T-cell (primary cell): ENCODE data around the gene SNED1. TPM values are rescaled to one million over a fixed set of nuclear protein-coding genes. Genes with fewer than 3 reads are reported as not detected.

Source experiments
- ATAC-seq, 4 experiments: fragments of 200-7000 bp in 3 of 4; fragments of 150-1000 bp in 1 of 4; cut with Tn5 transposase; replicated peaks in 1 of 4; 1 replicate in 3 of 4; 2 replicates in 1 of 4; pipeline ENCODE4 v1.10.0; 2021; ENCODE audit warnings: moderate library complexity in 3 of 4, mild to moderate bottlenecking in 2 of 4, moderate number of reproducible peaks in 1 of 4
- CTCF ChIA-PET, 2 donors: fragments of 300-600 bp; sonication (Branson Sonifier 250); formaldehyde crosslinking; loops; one replicate each; lab custom pipeline; 2022; ENCODE audit warnings: antibody characterized with exemption in 2 of 2; lab: Charles Lee
- POLR2A ChIA-PET, 2 donors: fragments of 300-600 bp; sonication (Branson Sonifier 250); formaldehyde crosslinking; loops; one replicate each; lab custom pipeline; 2022; ENCODE audit warnings: antibody characterized with exemption in 2 of 2; lab: Charles Lee
- DNase-seq, 35 experiments: peaks; one replicate each; pipeline versions ENCODE4 v3.0.0 to v3.0.0-alpha.2; 2013 to 2023
- H3K27ac ChIP-seq: one replicate; pipeline ENCODE4 v1.5.1; 2013; ENCODE audit warnings: low read length
- H3K27me3 ChIP-seq, 2 experiments: replicated peaks in 1 of 2; 1 replicate in 1 of 2; 2 replicates in 1 of 2; pipeline versions ENCODE4 v1.6.1 to v1.7.0; 2013; ENCODE audit warnings: low read length in 1 of 2, mixed read lengths in 1 of 2; ENCODE audit not compliant: control insufficient read depth in 2 of 2, insufficient read depth in 2 of 2; ENCODE audit errors: extremely low read depth in 1 of 2
- H3K36me3 ChIP-seq, 2 donors: 1 replicate in 1 of 2; 2 replicates in 1 of 2; pipeline versions ENCODE4 v1.6.1 to v1.7.0; 2013; ENCODE audit warnings: low read length in 1 of 2; ENCODE audit not compliant: control insufficient read depth in 2 of 2, insufficient read depth in 1 of 2; ENCODE audit errors: extremely low read depth in 1 of 2
- H3K4me1 ChIP-seq, 2 experiments: 1 replicate in 1 of 2; 2 replicates in 1 of 2; pipeline versions ENCODE4 v1.6.1 to v1.7.0; 2013; ENCODE audit warnings: low read length in 2 of 2, mixed read lengths in 1 of 2; ENCODE audit not compliant: insufficient read depth in 2 of 2, control insufficient read depth in 1 of 2; ENCODE audit errors: extremely low read depth in 1 of 2
- H3K4me3 ChIP-seq, 2 donors: 1 replicate in 1 of 2; 2 replicates in 1 of 2; pipeline versions ENCODE4 v1.5.1 to v1.7.0; 2013; ENCODE audit warnings: mild to moderate bottlenecking in 2 of 2, low read length in 1 of 2, moderate library complexity in 1 of 2; ENCODE audit not compliant: control insufficient read depth in 1 of 2; ENCODE audit errors: extremely low read depth in 1 of 2
- H3K9me3 ChIP-seq: 2 replicates; pipeline ENCODE4 v1.7.0; 2013
- H3K27ac Mint-ChIP-seq, 2 donors: one replicate each; pipeline ENCODE4 v1.8.0; 2020 to 2021; ENCODE audit warnings: mild to moderate bottlenecking in 2 of 2, mixed read lengths in 2 of 2
- H3K27me3 Mint-ChIP-seq, 2 donors: one replicate each; pipeline ENCODE4 v1.8.0; 2021 to 2022; ENCODE audit warnings: mixed read lengths in 2 of 2
- H3K36me3 Mint-ChIP-seq: one replicate; pipeline ENCODE4 v1.8.0; 2021; ENCODE audit warnings: mixed read lengths
- H3K4me1 Mint-ChIP-seq, 3 donors: one replicate each; pipeline ENCODE4 v1.8.0; 2020 to 2022; ENCODE audit warnings: mixed read lengths in 3 of 3, mild to moderate bottlenecking in 1 of 3
- H3K4me3 Mint-ChIP-seq, 3 donors: one replicate each; pipeline ENCODE4 v1.8.0; 2020 to 2022; ENCODE audit warnings: mild to moderate bottlenecking in 3 of 3, mixed read lengths in 3 of 3, moderate library complexity in 3 of 3
- H3K9me3 Mint-ChIP-seq, 3 donors: one replicate each; pipeline ENCODE4 v1.8.0; 2020 to 2022; ENCODE audit warnings: mixed read lengths in 3 of 3
- WGBS: methylation state at CpG from one replicate; pipeline ENCODE4 v1.1.5; 2013; ENCODE audit warnings: missing lambda C conversion rate; ENCODE audit not compliant: insufficient coverage; 5-methylcytosine and 5-hydroxymethylcytosine counted together
- total RNA-seq, 35 experiments: library from RNA in 6 of 35; stranded (reverse) in 6 of 35; fragments of 120-200 nt in 1 of 35; gene quantifications; one replicate each; pipeline versions ENCODE4 v1.2.1 to v1.2.4 and lab custom pipeline; 2013 to 2026

Gene SNED1
- total RNA-seq, 5 donors from 2014 or later (not counting 1 experiment from before 2014, with no cell fraction given) = 37.7 to 82.5 (median 69.4) TPM

GRCh38 chr2:241142593-241142992 is 144.2 kb downstream of the SNED1 start:
- ChIA-PET CTCF (interaction anchor here in 1 of 2 donors (0.6 kb wide), 1 partner anchor 11 kb away, joined by 10 read pairs; no protein-coding TSS in a partner anchor), POLR2A (no interaction called here)
- peaks cover 34% of the 10 kb centered on the region for H3K36me3 Mint-ChIP-seq
- Histone ChIP-seq H3K36me3 (peaks cover 8 to 38% of the 10 kb centered on the region in 2 donors), H3K9me3 (no peaks in the 10 kb centered on the region), H3K4me3 (no peak overlapping the region), H3K27ac (no peak overlapping the region), H3K27me3 (no peaks in the 10 kb centered on the region), H3K4me1 (peaks cover 0 to under 1% of the 10 kb centered on the region in 2 experiments)
- no peak for ATAC-seq
- DNase-seq = no peak
- no peaks in the 10 kb centered on the region for H3K9me3 Mint-ChIP-seq
- peaks cover 4 to 27% (median 15%) of the 10 kb centered on the region in 3 donors for H3K4me1 Mint-ChIP-seq
- H3K4me3 Mint-ChIP-seq = no peak overlapping the region
- 84% methylated on average over 8 of the region's 9 CpGs for WGBS
- H3K27me3 Mint-ChIP-seq = no peaks in the 10 kb centered on the region
- H3K27ac Mint-ChIP-seq = no peak overlapping the region

Other genes with a start within 250 kb of the SNED1 start
- gene KIF1A, start 178.4 kb upstream of the SNED1 start, total RNA-seq = under 1 TPM in 3 of 5 donors, not detected in 2; 0.43 to 0.58 (median 0.51) TPM
- gene AGXT, start 129.8 kb upstream of the SNED1 start, total RNA-seq = under 1 TPM in 3 of 5 donors, not detected in 2; 0.41 to 0.88 (median 0.76) TPM
- not detected for gene MAB21L4, start 102.5 kb upstream of the SNED1 start, total RNA-seq
- gene CROCC2, start 92.3 kb upstream of the SNED1 start, total RNA-seq = not detected
- 100 to 1,000 TPM in 4 of 5 donors, 10 to 100 TPM in 1; 78.7 to 171 (median 109) TPM for gene MTERF4, start 103.7 kb downstream of the SNED1 start, total RNA-seq
- gene PASK, start 150.9 kb downstream of the SNED1 start, total RNA-seq = 100 to 1,000 TPM in 4 of 5 donors, 10 to 100 TPM in 1; 80.5 to 272 (median 167) TPM
- 10 to 100 TPM; 46.6 to 61.2 (median 53.8) TPM for gene PPP1R7, start 151.8 kb downstream of the SNED1 start, total RNA-seq
- under 1 TPM in 3 of 5 donors, not detected in 2; 0.53 to 0.60 (median 0.53) TPM for gene ANO7, start 190.1 kb downstream of the SNED1 start, total RNA-seq